Measurements from ENCODE around the gene PF4V1.

- TF ChIP-seq CTCF (IDR thresholded peaks at IDR 0.05) (no peak), POLR2A (IDR thresholded peaks at IDR 0.05) (no peak)
Observed at GRCh38 chr4:73832651-73833237, 20.4 kb upstream of the PF4V1 start.

Measured in adrenal gland (tissue), 5 donors.